Right lung (tissue), 10 donors: ENCODE results near the gene MAP3K6. TPM values are rescaled to one million over a fixed set of nuclear protein-coding genes. Genes with fewer than 3 reads are reported as not detected.
"Not testable (repeated sequence)": the region's sequence is repeated elsewhere in the genome, so short reads cannot be mapped to it uniquely, and the experiment has no call there.

ENCODE experiments used
- DNase-seq, 2 donors: peaks; one replicate each; pipeline ENCODE4 v3.0.0-alpha.2; 2013
- long read RNA-seq, 8 donors: transcript quantifications; one replicate each; lab custom pipeline, GENCODE V29; 2026
- polyA plus RNA-seq, 5 donors: library from polyadenylated mRNA; unstranded; fragments of 120-200 nt; gene quantifications; one replicate each; pipeline versions ENCODE4 v1.2.1 to v1.2.3, GENCODE V29; 2013; ENCODE audit warnings: inconsistent platforms in 1 of 5, low replicate concordance in 1 of 5; ENCODE audit not compliant: insufficient read length in 5 of 5, insufficient read depth in 1 of 5

Gene MAP3K6
- 10 to 100 TPM; 10.6 to 18.9 (median 13.5) TPM for polyA plus RNA-seq
- long read RNA-seq, donor 1, partial matches to known transcripts, result 0 of 1 reads
- long read RNA-seq, donor 1, other reads (novel, unspliced or antisense), result 0 of 1 reads
- long read RNA-seq, donor 2, result 0 reads
- long read RNA-seq, donor 3, partial matches to known transcripts, result 0 of 2 reads
- long read RNA-seq, donor 3, other reads (novel, unspliced or antisense), result 0 of 2 reads
- long read RNA-seq, donor 4, partial matches to known transcripts, result 0 of 1 reads
- long read RNA-seq, donor 4, other reads (novel, unspliced or antisense), result 0 of 1 reads
- long read RNA-seq, donor 5, partial matches to known transcripts, result 0 of 1 reads
- long read RNA-seq, donor 5, other reads (novel, unspliced or antisense), result 0 of 1 reads
- long read RNA-seq, donor 6, partial matches to known transcripts, result 0 of 2 reads
- long read RNA-seq, donor 6, other reads (novel, unspliced or antisense), result 0 of 2 reads
- long read RNA-seq, donor 7, partial matches to known transcripts, result 0 of 1 reads
- long read RNA-seq, donor 7, other reads (novel, unspliced or antisense), result 0 of 1 reads
- long read RNA-seq, donor 8, result 0 reads

- DNase-seq, result peak; percentile 62 to 64
These were observed at the start of gene MAP3K6 for GRCh38 chr1:27366411-27367159. Gene MAP3K6 (minus strand): TSS chr1:27366961. CDS start chr1:27366597, 364 bp downstream.

- DNase-seq, result no peak
These were observed 47.3 kb upstream of the MAP3K6 start for GRCh38 chr1:27414091-27414490.

GRCh38 chr1:27413004-27413403 is 46.2 kb upstream of the MAP3K6 start:
- DNase-seq, result no peak

- no peak for DNase-seq
These were observed 45.7 kb upstream of the MAP3K6 start for GRCh38 chr1:27412502-27412901.

GRCh38 chr1:27410709-27411108 is 43.9 kb upstream of the MAP3K6 start:
- DNase-seq, result no peak

- no peak for DNase-seq
These were observed 42.9 kb upstream of the MAP3K6 start for GRCh38 chr1:27409669-27410068.

GRCh38 chr1:27408151-27408550 is 41.4 kb upstream of the MAP3K6 start:
- DNase-seq, result no peak

GRCh38 chr1:27406791-27407190 is 40.0 kb upstream of the MAP3K6 start:
- DNase-seq, result not testable (repeated sequence)

GRCh38 chr1:27406362-27406680 is 39.6 kb upstream of the MAP3K6 start:
- no peak for DNase-seq

GRCh38 chr1:27405598-27406361 is 39.0 kb upstream of the MAP3K6 start:
- not testable (repeated sequence) for DNase-seq

- no peak for DNase-seq
These were observed 38.3 kb upstream of the MAP3K6 start for GRCh38 chr1:27405074-27405473.

GRCh38 chr1:27403931-27404330 is 37.2 kb upstream of the MAP3K6 start:
- DNase-seq, result no peak

- DNase-seq, result peak; percentile 49 to 50
These were observed 36.4 kb upstream of the MAP3K6 start for GRCh38 chr1:27403065-27403726.

- peak; percentile 46 to 49 for DNase-seq
These were observed 35.6 kb upstream of the MAP3K6 start for GRCh38 chr1:27402349-27402754.

- no peak for DNase-seq
These were observed 34.2 kb upstream of the MAP3K6 start for GRCh38 chr1:27400963-27401341.

GRCh38 chr1:27400082-27400962 is 33.6 kb upstream of the MAP3K6 start:
- DNase-seq, result no peak

- no peak for DNase-seq
These were observed 32.7 kb upstream of the MAP3K6 start for GRCh38 chr1:27399251-27400025.

- DNase-seq, result no peak
These were observed 31.8 kb upstream of the MAP3K6 start for GRCh38 chr1:27398405-27399149.

GRCh38 chr1:27397749-27398148 is 31.0 kb upstream of the MAP3K6 start:
- DNase-seq, result no peak
